H9 (cell line): ENCODE results near the gene SCUBE1. TPM values are rescaled to one million over a fixed set of nuclear protein-coding genes. Genes with fewer than 3 reads are reported as not detected.

Experiments used
- DNase-seq: peaks from one replicate; pipeline ENCODE4 v3.0.0-alpha.2; 2017
- H2AFZ ChIP-seq: one replicate; pipeline ENCODE4 v1.6.1; 2013; ENCODE audit warnings: mild to moderate bottlenecking, low read length, control low read depth, moderate library complexity
- H2AK5ac ChIP-seq: 2 replicates; pipeline ENCODE4 v1.6.1; 2013; ENCODE audit warnings: low read length, control low read depth, mixed read lengths; ENCODE audit not compliant: insufficient read length
- H2BK120ac ChIP-seq: one replicate; pipeline ENCODE4 v1.6.1; 2013; ENCODE audit warnings: low read depth, mild to moderate bottlenecking, low read length, control low read depth, inconsistent platforms; ENCODE audit not compliant: poor library complexity, severe bottlenecking
- H2BK12ac ChIP-seq: 2 replicates; pipeline ENCODE4 v1.6.1; 2013; ENCODE audit warnings: low read length, control low read depth, mixed read lengths, low read depth; ENCODE audit not compliant: insufficient read length
- H2BK15ac ChIP-seq: 2 replicates; pipeline ENCODE4 v1.6.1; 2013; ENCODE audit warnings: low read depth, low read length, control low read depth
- H2BK20ac ChIP-seq: one replicate; pipeline ENCODE4 v1.6.1; 2013; ENCODE audit warnings: low read depth, mild to moderate bottlenecking, low read length, control low read depth, inconsistent platforms; ENCODE audit not compliant: poor library complexity, severe bottlenecking
- H2BK5ac ChIP-seq: 2 replicates; pipeline ENCODE4 v1.6.1; 2013; ENCODE audit warnings: low read length, control low read depth, mixed read lengths; ENCODE audit not compliant: insufficient read length
- H3K14ac ChIP-seq: 2 replicates; pipeline ENCODE4 v1.6.1; 2013; ENCODE audit warnings: low read length, control low read depth; ENCODE audit not compliant: insufficient read depth
- H3K18ac ChIP-seq: 2 replicates; pipeline ENCODE4 v1.6.1; 2013; ENCODE audit warnings: low read depth, mild to moderate bottlenecking, mixed read lengths, low read length, control low read depth; ENCODE audit not compliant: insufficient read length
- H3K23ac ChIP-seq: 2 replicates; pipeline ENCODE4 v1.6.1; 2013; ENCODE audit warnings: low read length, control low read depth, mixed read lengths, low read depth; ENCODE audit not compliant: insufficient read length
- H3K23me2 ChIP-seq: 2 replicates; pipeline ENCODE4 v1.6.1; 2013; ENCODE audit warnings: low read depth, mild to moderate bottlenecking, mixed read lengths, low read length, control low read depth; ENCODE audit not compliant: insufficient read length, poor library complexity, severe bottlenecking
- H3K27ac ChIP-seq: 2 replicates; pipeline ENCODE4 v1.5.1; 2013; ENCODE audit warnings: low read length, control low read depth, mixed read lengths, low read depth; ENCODE audit not compliant: insufficient read length
- H3K27me3 ChIP-seq: 2 replicates; pipeline ENCODE4 v1.6.1; 2013; ENCODE audit warnings: low read length, control low read depth, inconsistent platforms; ENCODE audit not compliant: insufficient read depth
- H3K4ac ChIP-seq: 2 replicates; pipeline ENCODE4 v1.6.1; 2013; ENCODE audit warnings: low read depth, mild to moderate bottlenecking, control low read depth, inconsistent platforms, low read length, moderate library complexity
- H3K4me1 ChIP-seq: 2 replicates; pipeline ENCODE4 v1.6.1; 2013; ENCODE audit warnings: low read length, control low read depth, inconsistent platforms; ENCODE audit not compliant: insufficient read depth
- H3K4me2 ChIP-seq: 2 replicates; pipeline ENCODE4 v1.6.1; 2013; ENCODE audit warnings: low read length, control low read depth, mixed read lengths; ENCODE audit not compliant: insufficient read length, insufficient read depth
- H3K56ac ChIP-seq: 2 replicates; pipeline ENCODE4 v1.6.1; 2013; ENCODE audit warnings: low read depth, mild to moderate bottlenecking, mixed read lengths, low read length, control low read depth; ENCODE audit not compliant: insufficient read length
- H3K79me1 ChIP-seq: 2 replicates; pipeline ENCODE4 v1.6.1; 2013; ENCODE audit warnings: low read depth, mild to moderate bottlenecking, moderate library complexity, low read length, control low read depth, inconsistent platforms; ENCODE audit not compliant: insufficient read depth, poor library complexity, severe bottlenecking
- H3K79me2 ChIP-seq: 2 replicates; pipeline ENCODE4 v1.6.1; 2013; ENCODE audit warnings: low read length, control low read depth, inconsistent platforms; ENCODE audit not compliant: insufficient read depth
- H3K9ac ChIP-seq: 2 replicates; pipeline ENCODE4 v1.6.1; 2013; ENCODE audit warnings: low read length, control low read depth, mixed read lengths; ENCODE audit not compliant: insufficient read length; ENCODE audit errors: extremely low read depth
- H3K9me3 ChIP-seq: one replicate; pipeline ENCODE4 v1.6.1; 2013; ENCODE audit warnings: low read depth, low read length, inconsistent platforms; ENCODE audit not compliant: control insufficient read depth
- H3T11ph ChIP-seq: one replicate; pipeline ENCODE4 v1.6.1; 2013; ENCODE audit warnings: mild to moderate bottlenecking, low read length, control low read depth, inconsistent platforms
- H4K20me1 ChIP-seq: one replicate; pipeline ENCODE4 v1.6.1; 2013; ENCODE audit not compliant: control insufficient read depth, insufficient read length, insufficient read depth
- H4K5ac ChIP-seq: 2 replicates; pipeline ENCODE4 v1.6.1; 2013; ENCODE audit warnings: low read depth, mild to moderate bottlenecking, mixed read lengths, low read length, control low read depth; ENCODE audit not compliant: insufficient read length
- H4K8ac ChIP-seq: replicated peaks from 2 replicates; pipeline ENCODE4 v1.6.1; 2013; ENCODE audit warnings: low read length, control low read depth, mixed read lengths, low read depth; ENCODE audit not compliant: insufficient read length
- H4K91ac ChIP-seq: 2 replicates; pipeline ENCODE4 v1.6.1; 2013; ENCODE audit warnings: low read depth, mild to moderate bottlenecking, moderate library complexity, mixed read lengths, low read length, control low read depth; ENCODE audit not compliant: insufficient read length
- H3K27ac Mint-ChIP-seq, 3 experiments: 2 replicates in 2 of 3; 3 replicates in 1 of 3; pipeline ENCODE4 v1.8.0; 2020 to 2021; ENCODE audit warnings: mixed read lengths in 3 of 3, mild to moderate bottlenecking in 1 of 3, moderate library complexity in 1 of 3
- H3K27me3 Mint-ChIP-seq: 2 replicates; pipeline ENCODE4 v1.8.0; 2021; ENCODE audit warnings: low read depth, mild to moderate bottlenecking, moderate library complexity, mixed read lengths
- H3K36me3 Mint-ChIP-seq, 3 experiments: 2 replicates in 2 of 3; 3 replicates in 1 of 3; pipeline ENCODE4 v1.8.0; 2020 to 2021; ENCODE audit warnings: low read depth in 3 of 3, mixed read lengths in 3 of 3; ENCODE audit not compliant: insufficient read depth in 1 of 3
- H3K4me1 Mint-ChIP-seq, 2 experiments: 2 replicates each; pipeline ENCODE4 v1.8.0; 2020; ENCODE audit warnings: mixed read lengths in 2 of 2
- H3K4me3 Mint-ChIP-seq, 2 experiments: 2 replicates in 1 of 2; 3 replicates in 1 of 2; pipeline ENCODE4 v1.8.0; 2020 to 2021; ENCODE audit warnings: mild to moderate bottlenecking in 2 of 2, mixed read lengths in 2 of 2, moderate library complexity in 1 of 2
- H3K9me3 Mint-ChIP-seq, 2 experiments: 2 replicates in 1 of 2; 3 replicates in 1 of 2; pipeline ENCODE4 v1.8.0; 2020; ENCODE audit warnings: mild to moderate bottlenecking in 2 of 2, mixed read lengths in 2 of 2, moderate library complexity in 1 of 2
- CTCF ChIP-seq: fragments of 200-600 bp; sonication (generic); conservative IDR thresholded peaks from 3 replicates; pipeline ENCODE4 v1.8.0; 2021; ENCODE audit warnings: antibody characterized with exemption, mild to moderate bottlenecking
- WGBS: extraction: QIAGEN DNeasy Blood & Tissue Kit; methylation state at CpG from one replicate; pipeline ENCODE4 v1.1.7; 2013; ENCODE audit warnings: missing lambda C conversion rate, low lambda C conversion rate, mixed read lengths; ENCODE audit not compliant: insufficient read length; ENCODE audit errors: extremely low coverage; 5-methylcytosine and 5-hydroxymethylcytosine counted together
- total RNA-seq: library from RNA; stranded (reverse); gene quantifications from 2 replicates; pipeline ENCODE4 v1.2.1, GENCODE V29; 2021

Gene SCUBE1
- total RNA-seq, 1 experiment from 2014 or later = 1.2 TPM

DNA sequence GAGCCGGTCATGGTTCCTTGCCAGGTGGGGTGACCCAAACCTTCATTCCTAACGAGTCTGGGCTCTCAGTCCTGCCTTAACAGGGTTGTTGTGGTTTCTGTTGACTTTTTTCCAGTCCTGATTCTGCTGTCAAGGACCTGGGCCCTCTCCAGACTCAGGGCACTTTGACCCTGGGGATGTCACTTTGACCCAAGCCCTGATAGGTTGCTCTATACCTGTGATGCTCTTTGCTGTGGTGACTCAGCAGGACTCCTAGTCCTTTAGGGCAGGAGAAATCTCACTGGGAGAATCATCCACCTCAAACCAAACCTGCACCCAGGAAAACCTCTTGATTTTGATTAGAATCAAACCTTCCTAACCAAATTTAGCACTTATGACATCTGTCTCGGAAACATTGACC is 48.1 kb upstream of the SCUBE1 start:
- H3K79me1 ChIP-seq = no peaks in the 10 kb centered on the region
- peaks cover 0 to 4% (median 0%) of the 10 kb centered on the region in 3 experiments; a peak in 1 of 7 replicates for H3K36me3 Mint-ChIP-seq
- WGBS = no CpG with 5 or more reads among the region's 3 CpGs
- H3K18ac ChIP-seq = no peak overlapping the region
- no peak overlapping the region for H3T11ph ChIP-seq
- H2BK15ac ChIP-seq = no peak overlapping the region
- no peak overlapping the region for H3K27ac ChIP-seq
- no peaks in the 10 kb centered on the region for H3K79me2 ChIP-seq
- no peak overlapping the region for H3K4me3 Mint-ChIP-seq
- no peak overlapping the region for H3K14ac ChIP-seq
- H3K9me3 ChIP-seq = no peaks in the 10 kb centered on the region
- no peak overlapping the region for H4K5ac ChIP-seq
- no peak overlapping the region for H2BK120ac ChIP-seq
- no peak overlapping the region for H2AFZ ChIP-seq
- H4K8ac ChIP-seq = no peak overlapping the region
- no peaks in the 10 kb centered on the region for H3K27me3 ChIP-seq
- H4K20me1 ChIP-seq = no peaks in the 10 kb centered on the region
- no peak for TF ChIP-seq CTCF
- no peak overlapping the region for H3K4ac ChIP-seq
- H3K27me3 Mint-ChIP-seq = peaks cover 25% of the 10 kb centered on the region
- H3K4me1 ChIP-seq = no peaks in the 10 kb centered on the region
- H2BK5ac ChIP-seq = no peak overlapping the region
- H3K27ac Mint-ChIP-seq = no peak overlapping the region; a peak in 1 of 7 replicates
- H2BK20ac ChIP-seq = no peak overlapping the region
- no peaks in the 10 kb centered on the region for H3K23me2 ChIP-seq
- no peak overlapping the region for H2AK5ac ChIP-seq
- peaks cover 0 to 6% of the 10 kb centered on the region in 2 experiments; a peak in 2 of 5 replicates for H3K9me3 Mint-ChIP-seq
- no peak overlapping the region for H3K9ac ChIP-seq
- no peak overlapping the region for H4K91ac ChIP-seq
- no peak overlapping the region for H2BK12ac ChIP-seq
- peaks cover 15 to 33% of the 10 kb centered on the region in 2 experiments for H3K4me1 Mint-ChIP-seq
- no peak overlapping the region for H3K56ac ChIP-seq
- no peak overlapping the region for H3K4me2 ChIP-seq
- DNase-seq = no peak
- H3K23ac ChIP-seq = no peak overlapping the region
